DMS153 treated with DMSO at 0.1 percent for 48 hours (cell line): ENCODE measurements around the gene MYO15B.
A peak's percentile ranks its signal among the peaks of the same experiment; 100 is the strongest.
"Not testable (repeated sequence)": the region's sequence is repeated elsewhere in the genome, so short reads cannot be mapped to it uniquely, and the experiment has no call there.

Experiments used
- DNase-seq: peaks from one replicate; lab custom pipeline; 2025; ENCODE audit not compliant: unreplicated experiment; lab: John Stamatoyannopoulos, UW

Gene MYO15B

GRCh38 chr17:75637143-75637538 lies 49.5 kb downstream of the MYO15B start:
- no peak for DNase-seq

- DNase-seq = no peak
These were observed 50.0 kb downstream of the MYO15B start for GRCh38 chr17:75637551-75637950.

GRCh38 chr17:75638039-75638438 lies 50.4 kb downstream of the MYO15B start:
- DNase-seq = not testable (repeated sequence)

- DNase-seq = no peak
These were observed 51.3 kb downstream of the MYO15B start for GRCh38 chr17:75638893-75639292.

- no peak for DNase-seq
These were observed 51.7 kb downstream of the MYO15B start for GRCh38 chr17:75639327-75639726.

GRCh38 chr17:75639771-75640555 lies 52.4 kb downstream of the MYO15B start:
- DNase-seq = no peak

- DNase-seq = no peak
These were observed 53.0 kb downstream of the MYO15B start for GRCh38 chr17:75640556-75641119.

- DNase-seq = no peak
These were observed 53.7 kb downstream of the MYO15B start for GRCh38 chr17:75641343-75641742.

- no peak for DNase-seq
These were observed 54.7 kb downstream of the MYO15B start for GRCh38 chr17:75642182-75642783.

GRCh38 chr17:75642784-75643642 lies 55.4 kb downstream of the MYO15B start:
- DNase-seq = no peak

GRCh38 chr17:75643643-75644017 lies 56.0 kb downstream of the MYO15B start:
- no peak for DNase-seq

- DNase-seq = peak; percentile 65
These were observed 57.9 kb downstream of the MYO15B start for GRCh38 chr17:75645501-75645888.

- DNase-seq = no peak
These were observed 58.5 kb downstream of the MYO15B start for GRCh38 chr17:75645889-75646637.

- no peak for DNase-seq
These were observed 59.0 kb downstream of the MYO15B start for GRCh38 chr17:75646638-75646992.

- DNase-seq = no peak
These were observed 59.5 kb downstream of the MYO15B start for GRCh38 chr17:75647061-75647460.

- DNase-seq = no peak
These were observed 60.3 kb downstream of the MYO15B start for GRCh38 chr17:75647921-75648320.

- DNase-seq = no peak
These were observed 62.1 kb downstream of the MYO15B start for GRCh38 chr17:75649687-75650086.

- no peak for DNase-seq
These were observed 63.3 kb downstream of the MYO15B start for GRCh38 chr17:75650874-75651273.

GRCh38 chr17:75652341-75652740 lies 64.7 kb downstream of the MYO15B start:
- no peak for DNase-seq

GRCh38 chr17:75652934-75653549 lies 65.4 kb downstream of the MYO15B start:
- no peak for DNase-seq
